Thoracic aorta (tissue), 2 donors: ENCODE data around the gene KLF13. TPM values are rescaled to one million over a fixed set of nuclear protein-coding genes. Genes with fewer than 3 reads are reported as not detected.

ENCODE experiments used
- ATAC-seq: fragments of 150-250 bp; one replicate; pipeline ENCODE4 v1.8.0; 2017; ENCODE audit warnings: low read depth; ENCODE audit not compliant: insufficient number of reproducible peaks, low FRiP score
- DNase-seq: peaks from one replicate; pipeline ENCODE4 v3.0.0-alpha.2; 2020; ENCODE audit warnings: low spot score
- H3K27ac ChIP-seq, 2 donors: fragments of 200-600 bp; sonication (generic); 1 replicate in 1 of 2; 2 replicates in 1 of 2; pipeline ENCODE4 v1.5.1; 2016; ENCODE audit warnings: mild to moderate bottlenecking in 2 of 2, moderate library complexity in 2 of 2
- H3K27me3 ChIP-seq: fragments of 200-600 bp; sonication (generic); replicated peaks from 2 replicates; pipeline ENCODE4 v1.6.0; 2016; ENCODE audit warnings: mild to moderate bottlenecking; ENCODE audit not compliant: insufficient read depth
- H3K36me3 ChIP-seq: fragments of 200-600 bp; sonication (generic); one replicate; pipeline ENCODE4 v1.5.1; 2016
- H3K4me1 ChIP-seq, 2 donors: fragments of 200-600 bp; sonication (generic); 1 replicate in 1 of 2; 2 replicates in 1 of 2; pipeline versions ENCODE4 v1.5.1 to v1.6.0; 2016; ENCODE audit warnings: low read depth in 2 of 2, mild to moderate bottlenecking in 1 of 2; ENCODE audit not compliant: control insufficient read depth in 1 of 2
- H3K4me3 ChIP-seq: fragments of 200-600 bp; sonication (generic); 2 replicates; pipeline ENCODE4 v1.5.1; 2016; ENCODE audit warnings: mild to moderate bottlenecking
- H3K9me3 ChIP-seq: fragments of 200-600 bp; sonication (generic); 2 replicates; pipeline ENCODE4 v1.5.1; 2016
- total RNA-seq, 2 donors: library from RNA; depleted of rRNA; stranded (reverse); fragments of >200 nt; gene quantifications; one replicate each; pipeline versions ENCODE4 v1.1.0 to v1.2.3, GENCODE V29; 2016
- TF ChIP-seq, protein P1 (sequence below): fragments of 200-600 bp; sonication (generic); IDR thresholded peaks from one replicate; pipeline ENCODE4 v1.5.1; 2019; ENCODE audit warnings: antibody characterized with exemption

Gene KLF13
- total RNA-seq, 2 donors from 2014 or later, result 59.5 to 76.5 TPM

DNA sequence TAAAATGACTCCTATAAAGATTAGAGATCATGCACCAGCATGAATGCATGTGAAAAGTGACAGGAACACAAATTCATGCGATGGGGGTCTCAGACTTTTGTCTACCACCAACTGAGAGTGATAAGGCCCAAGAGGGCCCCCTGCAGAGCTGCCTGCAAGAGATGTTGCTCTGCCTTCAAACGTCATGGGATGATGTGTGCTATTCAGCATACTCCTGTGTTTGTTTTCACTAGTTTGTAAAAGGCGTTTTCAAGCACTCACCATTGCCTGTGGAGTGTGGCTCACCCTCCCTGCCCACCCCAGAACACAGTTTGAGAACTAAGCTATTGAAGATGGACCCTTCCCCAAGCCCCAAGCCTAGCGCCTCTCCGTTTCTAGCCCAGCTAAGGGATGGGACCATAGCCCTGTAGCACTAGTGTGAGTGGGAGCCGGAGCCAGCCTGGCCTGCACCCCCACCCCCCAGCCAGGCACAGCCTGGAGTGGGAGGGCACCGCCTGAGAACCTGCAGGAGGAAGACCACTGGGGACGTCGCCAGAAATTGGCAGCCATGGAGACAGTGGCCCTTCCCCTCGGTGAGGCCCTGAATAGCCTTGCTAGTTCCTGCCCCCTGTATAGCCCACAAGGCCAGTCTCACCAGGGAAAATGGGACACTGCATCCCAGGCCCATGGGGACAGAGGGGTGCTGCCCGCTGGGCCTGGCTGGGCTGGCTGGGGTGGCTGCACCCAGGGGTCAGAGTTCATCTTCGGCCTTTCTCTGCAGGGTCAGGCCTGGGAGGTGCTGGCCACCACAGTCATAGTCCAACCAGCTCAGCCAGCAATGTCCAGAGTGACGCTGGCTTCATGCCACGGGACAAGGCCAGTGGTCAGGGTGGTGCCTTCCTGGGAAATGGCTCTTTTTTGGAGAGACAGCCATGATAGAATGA, 22.6 kb upstream of the KLF13 start:
- no peak overlapping the region for H3K27ac ChIP-seq
- H3K9me3 ChIP-seq, result no peaks in the 10 kb centered on the region
- H3K4me3 ChIP-seq, result no peak overlapping the region
- no peak for ATAC-seq
- no peaks in the 10 kb centered on the region for H3K36me3 ChIP-seq
- no peaks in the 10 kb centered on the region for H3K27me3 ChIP-seq
- peaks cover 0 to 5% of the 10 kb centered on the region in 2 donors for H3K4me1 ChIP-seq
- DNase-seq, result no peak
- TF ChIP-seq, protein P1, sequence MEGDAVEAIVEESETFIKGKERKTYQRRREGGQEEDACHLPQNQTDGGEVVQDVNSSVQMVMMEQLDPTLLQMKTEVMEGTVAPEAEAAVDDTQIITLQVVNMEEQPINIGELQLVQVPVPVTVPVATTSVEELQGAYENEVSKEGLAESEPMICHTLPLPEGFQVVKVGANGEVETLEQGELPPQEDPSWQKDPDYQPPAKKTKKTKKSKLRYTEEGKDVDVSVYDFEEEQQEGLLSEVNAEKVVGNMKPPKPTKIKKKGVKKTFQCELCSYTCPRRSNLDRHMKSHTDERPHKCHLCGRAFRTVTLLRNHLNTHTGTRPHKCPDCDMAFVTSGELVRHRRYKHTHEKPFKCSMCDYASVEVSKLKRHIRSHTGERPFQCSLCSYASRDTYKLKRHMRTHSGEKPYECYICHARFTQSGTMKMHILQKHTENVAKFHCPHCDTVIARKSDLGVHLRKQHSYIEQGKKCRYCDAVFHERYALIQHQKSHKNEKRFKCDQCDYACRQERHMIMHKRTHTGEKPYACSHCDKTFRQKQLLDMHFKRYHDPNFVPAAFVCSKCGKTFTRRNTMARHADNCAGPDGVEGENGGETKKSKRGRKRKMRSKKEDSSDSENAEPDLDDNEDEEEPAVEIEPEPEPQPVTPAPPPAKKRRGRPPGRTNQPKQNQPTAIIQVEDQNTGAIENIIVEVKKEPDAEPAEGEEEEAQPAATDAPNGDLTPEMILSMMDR, result no peak

DNA sequence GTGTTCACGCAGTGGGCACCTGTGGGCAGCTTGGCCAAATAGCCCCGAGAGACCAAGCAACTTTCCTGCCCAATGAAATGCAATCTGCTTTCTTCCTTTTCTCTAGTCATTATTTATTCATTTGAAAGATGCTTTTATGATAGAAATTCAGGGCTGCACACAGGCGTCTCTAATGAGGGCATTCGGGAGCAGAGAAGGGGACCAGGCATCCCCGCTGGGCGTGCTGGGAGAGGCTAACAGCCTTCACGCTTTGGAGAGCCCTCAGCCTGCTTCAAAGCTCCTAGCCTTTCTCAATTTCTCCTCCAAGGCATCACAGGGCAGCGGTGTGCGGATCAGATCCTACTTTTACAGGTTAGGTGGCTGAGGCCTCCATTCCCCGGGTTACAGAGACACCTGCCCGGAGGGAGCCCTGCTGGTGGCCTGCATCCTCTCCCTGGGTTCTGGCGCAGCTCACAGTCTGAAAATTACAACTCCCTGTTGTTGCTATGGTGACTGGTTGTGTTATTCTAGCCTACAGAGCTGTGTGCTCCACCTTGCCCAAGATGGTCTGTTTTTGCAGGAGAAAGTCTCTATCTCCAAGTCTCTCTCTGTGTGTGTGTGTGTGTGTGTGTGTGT, 21.8 kb upstream of the KLF13 start:
- Histone ChIP-seq H3K9me3 (no peaks in the 10 kb centered on the region), H3K27ac (no peak overlapping the region), H3K4me1 (peaks cover 0 to 5% of the 10 kb centered on the region in 2 donors), H3K36me3 (no peaks in the 10 kb centered on the region), H3K4me3 (no peak overlapping the region), H3K27me3 (no peaks in the 10 kb centered on the region)
- TF ChIP-seq, protein P1, result no peak
- no peak for DNase-seq
- ATAC-seq, result no peak

DNA sequence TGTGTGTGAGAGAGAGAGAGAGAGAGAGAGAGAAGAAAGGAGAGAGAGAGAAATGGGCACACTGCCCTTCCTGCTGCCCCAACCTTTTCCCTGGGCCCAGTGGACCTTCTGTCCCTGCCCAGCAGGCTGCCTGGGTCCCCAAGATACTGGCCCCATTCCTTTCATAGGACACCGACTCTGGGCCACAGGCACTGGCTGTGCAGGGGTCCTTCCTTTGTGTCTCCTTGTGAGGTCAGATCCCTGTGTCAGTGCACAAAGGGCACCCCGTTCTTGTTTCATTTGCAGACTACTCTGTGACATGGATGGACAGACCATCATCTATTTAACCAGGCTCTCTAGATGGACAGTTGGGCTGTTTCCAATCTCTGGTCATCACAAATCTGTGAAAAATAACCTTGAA, 21.3 kb upstream of the KLF13 start:
- H3K9me3 ChIP-seq, result no peaks in the 10 kb centered on the region

DNA sequence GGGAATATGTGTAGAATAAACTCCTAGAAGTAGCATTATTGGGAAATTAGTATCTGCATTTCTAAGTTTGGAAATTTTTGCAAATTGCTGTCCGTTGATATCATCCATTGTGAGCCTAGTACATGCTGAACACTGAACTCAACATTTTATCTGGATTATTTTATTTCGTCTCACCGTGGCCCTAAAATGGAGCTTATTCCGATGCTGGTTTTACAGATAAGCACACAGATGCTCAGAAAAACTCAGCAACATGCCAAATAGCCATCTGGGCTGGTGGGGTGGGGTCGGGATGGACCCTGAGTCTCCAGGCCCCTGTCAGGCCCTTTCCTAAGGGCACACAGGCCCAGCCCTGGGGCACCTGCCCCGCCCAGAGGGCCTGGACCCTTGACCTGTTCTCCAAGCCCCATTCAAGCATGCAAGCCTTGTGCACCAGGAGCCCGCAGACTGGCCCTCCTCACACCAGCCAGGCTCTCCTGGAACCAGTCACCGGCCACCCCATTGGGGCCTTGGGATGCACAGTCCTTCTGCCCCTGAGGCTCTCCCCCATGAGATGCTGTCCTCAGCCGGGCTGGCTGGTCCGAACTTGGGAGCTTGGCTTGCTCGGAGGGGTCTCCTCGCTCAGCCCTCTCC, 20.7 kb upstream of the KLF13 start:
- Histone ChIP-seq H3K9me3 (no peaks in the 10 kb centered on the region), H3K36me3 (no peaks in the 10 kb centered on the region), H3K27me3 (no peaks in the 10 kb centered on the region), H3K4me3 (no peak overlapping the region), H3K4me1 (peaks cover 0 to 5% of the 10 kb centered on the region in 2 donors), H3K27ac (no peak overlapping the region)
- DNase-seq, result no peak
- ATAC-seq, result no peak
- TF ChIP-seq, protein P1, result no peak

More for the DNA sequence above, 21.3 kb upstream of the KLF13 start:
- no peak for ATAC-seq
- H3K27me3 ChIP-seq, result no peaks in the 10 kb centered on the region
- peaks cover 0 to 5% of the 10 kb centered on the region in 2 donors for H3K4me1 ChIP-seq
- no peak overlapping the region for H3K27ac ChIP-seq
- H3K4me3 ChIP-seq, result no peak overlapping the region
- TF ChIP-seq, protein P1, result no peak
- no peaks in the 10 kb centered on the region for H3K36me3 ChIP-seq
- DNase-seq, result no peak
